Large intestine (tissue), 3 donors: ENCODE results near the gene NXPH2. TPM values are rescaled to one million over a fixed set of nuclear protein-coding genes. Genes with fewer than 3 reads are reported as not detected.
A peak's percentile ranks its signal among the peaks of the same experiment; 100 is the strongest.

ENCODE experiments used
- DNase-seq, 2 donors: peaks; one replicate each; pipeline versions ENCODE4 v3.0.0 to v3.0.0-alpha.2; 2013
- H3K27ac ChIP-seq: one replicate; pipeline ENCODE4 v1.5.1; 2013; ENCODE audit warnings: low read length
- H3K27me3 ChIP-seq: 2 replicates; pipeline ENCODE4 v1.6.1; 2013; ENCODE audit warnings: low read length; ENCODE audit not compliant: control insufficient read depth, insufficient read depth
- H3K36me3 ChIP-seq: 2 replicates; pipeline ENCODE4 v1.6.1; 2013; ENCODE audit warnings: low read length; ENCODE audit not compliant: control insufficient read depth, insufficient read depth
- H3K4me1 ChIP-seq: one replicate; pipeline ENCODE4 v1.6.1; 2013; ENCODE audit warnings: low read length; ENCODE audit not compliant: control insufficient read depth, insufficient read depth
- H3K4me3 ChIP-seq: one replicate; pipeline ENCODE4 v1.5.1; 2013; ENCODE audit warnings: low read length
- H3K9me3 ChIP-seq: one replicate; pipeline ENCODE4 v1.6.1; 2013; ENCODE audit warnings: mild to moderate bottlenecking, low read depth, low read length, moderate library complexity; ENCODE audit not compliant: control insufficient read depth
- whole genome bisulfite sequencing: methylation state at CpG from one replicate; pipeline ENCODE4 v1.1.5; 2013; ENCODE audit warnings: low lambda C conversion rate; ENCODE audit not compliant: insufficient coverage; 5-methylcytosine and 5-hydroxymethylcytosine counted together
- polyA plus RNA-seq: library from polyadenylated mRNA; unstranded; fragments of 120-200 nt; gene quantifications from one replicate; pipeline ENCODE4 v1.2.1, GENCODE V29; 2013

Gene NXPH2
- polyA plus RNA-seq, 1 donor = 2.5 TPM

DNA sequence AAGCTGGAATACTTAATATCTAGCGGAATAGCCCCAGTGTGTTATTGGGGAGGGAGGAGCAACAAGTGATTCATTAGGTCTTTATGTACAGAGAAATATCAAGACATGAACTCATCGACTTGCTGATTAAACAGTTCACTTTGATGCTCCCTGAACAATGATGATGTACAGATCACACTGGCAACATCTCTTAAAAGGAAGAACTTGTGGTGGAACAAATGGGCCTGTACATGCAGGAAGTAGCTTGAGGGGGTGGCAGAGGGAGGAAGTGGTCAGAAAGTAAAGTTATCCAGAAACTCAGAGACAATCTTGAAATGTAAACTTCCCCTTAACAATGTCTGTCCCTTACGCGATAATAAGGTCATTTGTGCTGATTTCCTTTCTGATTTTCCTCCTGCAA, 90.5 kb downstream of the NXPH2 start:
- Histone ChIP-seq H3K4me1 (no peaks in the 10 kb centered on the region), H3K27me3 (no peaks in the 10 kb centered on the region), H3K27ac (no peak overlapping the region), H3K9me3 (no peaks in the 10 kb centered on the region), H3K4me3 (no peak overlapping the region), H3K36me3 (no peaks in the 10 kb centered on the region)
- WGBS = 90% methylated on average over 2 of the region's 4 CpGs
- no peak for DNase-seq

DNA sequence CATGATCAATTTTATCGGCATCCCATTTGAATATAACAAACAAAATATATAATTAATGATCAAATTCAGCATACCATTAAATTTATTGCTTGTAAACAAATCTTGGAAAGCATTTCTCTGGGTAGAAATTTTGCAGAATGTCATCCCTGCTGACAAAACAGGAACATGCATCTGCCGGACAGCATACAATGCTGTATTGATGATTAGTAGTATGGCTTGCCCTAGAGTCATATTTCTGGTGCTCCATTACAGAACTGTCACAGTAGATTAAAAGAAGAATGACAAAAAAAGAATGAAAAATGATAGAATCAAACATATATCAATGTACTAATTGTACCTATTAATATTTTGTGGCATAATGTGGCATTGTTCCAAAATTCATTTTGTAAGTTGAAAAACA, 98.0 kb downstream of the NXPH2 start:
- Histone ChIP-seq H3K27ac (no peak overlapping the region), H3K4me1 (no peaks in the 10 kb centered on the region), H3K9me3 (no peaks in the 10 kb centered on the region), H3K36me3 (no peaks in the 10 kb centered on the region), H3K27me3 (no peaks in the 10 kb centered on the region), H3K4me3 (no peak overlapping the region)
- no peak for DNase-seq
- no CpG with 5 or more reads among the region's 2 CpGs for WGBS

DNA sequence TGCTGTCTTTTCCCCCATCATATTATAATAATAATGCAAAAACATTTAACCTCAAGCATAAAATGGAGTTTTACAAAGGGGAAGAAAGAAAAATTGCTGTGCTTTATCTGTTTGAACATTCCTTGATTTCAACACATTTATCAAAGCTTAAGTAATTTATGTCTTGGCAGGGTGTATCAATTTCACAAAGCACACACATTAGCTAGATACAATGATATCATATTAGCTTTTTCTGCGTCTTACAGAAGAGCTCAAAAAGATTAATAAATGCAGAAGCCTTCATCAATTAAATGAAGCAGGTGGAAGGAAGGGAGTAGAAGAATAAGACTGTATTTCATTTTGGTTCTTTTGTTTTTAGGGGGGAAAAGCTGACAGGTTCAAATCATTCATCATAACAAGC, 103.0 kb downstream of the NXPH2 start:
- WGBS = 67% methylated on average over 1 of the region's 1 CpG
- Histone ChIP-seq H3K4me1 (no peaks in the 10 kb centered on the region), H3K27me3 (no peaks in the 10 kb centered on the region), H3K4me3 (no peak overlapping the region), H3K9me3 (no peaks in the 10 kb centered on the region), H3K27ac (no peak overlapping the region), H3K36me3 (no peaks in the 10 kb centered on the region)
- DNase-seq = no peak

DNA sequence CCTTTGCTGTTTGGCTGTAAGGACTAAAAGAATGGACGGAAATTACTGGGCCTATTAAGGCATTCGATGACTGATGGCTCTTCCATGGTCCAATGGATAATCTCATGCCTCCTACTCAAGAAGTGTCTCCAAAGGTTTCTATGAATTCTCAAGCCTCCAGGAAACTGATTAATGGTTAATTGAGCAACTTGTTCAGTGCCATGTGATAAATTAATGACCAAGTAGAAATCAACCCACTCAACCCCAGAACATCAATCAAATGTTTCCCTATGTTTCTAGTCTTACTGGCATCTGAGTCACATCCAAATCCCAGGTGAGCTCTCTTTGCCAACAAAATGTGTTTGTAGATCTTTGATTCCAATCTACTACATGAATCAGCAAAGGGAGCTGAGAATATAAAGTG, 103.6 kb downstream of the NXPH2 start:
- no peaks in the 10 kb centered on the region for H3K36me3 ChIP-seq
- no peak for DNase-seq
- no peak overlapping the region for H3K27ac ChIP-seq
- no peak overlapping the region for H3K4me3 ChIP-seq
- H3K27me3 ChIP-seq = no peaks in the 10 kb centered on the region
- H3K4me1 ChIP-seq = no peaks in the 10 kb centered on the region
- no peaks in the 10 kb centered on the region for H3K9me3 ChIP-seq
- WGBS = 85% methylated on average over 2 of the region's 2 CpGs

DNA sequence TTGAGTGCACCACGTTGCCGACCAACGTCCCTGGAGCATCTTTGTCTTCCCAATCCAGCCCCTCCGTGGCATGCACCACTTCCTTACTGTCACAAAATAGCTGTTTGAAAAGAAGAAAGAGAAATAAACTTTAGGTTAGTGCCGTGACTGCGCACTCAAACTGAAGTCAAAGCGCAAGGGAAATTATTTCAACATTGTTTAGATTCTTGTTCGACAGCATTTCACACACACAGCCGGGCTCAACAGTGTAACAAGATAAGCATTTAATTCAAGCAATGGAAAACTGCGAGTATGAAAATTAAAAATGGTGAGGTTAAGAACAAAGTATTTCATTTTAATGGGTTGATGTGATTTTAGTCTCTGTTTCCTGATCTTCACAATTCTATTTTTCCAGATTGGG, 108.6 kb downstream of the NXPH2 start:
- Histone ChIP-seq H3K36me3 (no peaks in the 10 kb centered on the region), H3K27me3 (peaks cover 3% of the 10 kb centered on the region), H3K9me3 (no peaks in the 10 kb centered on the region), H3K27ac (no peak overlapping the region), H3K4me1 (no peaks in the 10 kb centered on the region), H3K4me3 (no peak overlapping the region)
- 77% methylated on average over 6 of the region's 10 CpGs for WGBS
- DNase-seq = no peak

DNA sequence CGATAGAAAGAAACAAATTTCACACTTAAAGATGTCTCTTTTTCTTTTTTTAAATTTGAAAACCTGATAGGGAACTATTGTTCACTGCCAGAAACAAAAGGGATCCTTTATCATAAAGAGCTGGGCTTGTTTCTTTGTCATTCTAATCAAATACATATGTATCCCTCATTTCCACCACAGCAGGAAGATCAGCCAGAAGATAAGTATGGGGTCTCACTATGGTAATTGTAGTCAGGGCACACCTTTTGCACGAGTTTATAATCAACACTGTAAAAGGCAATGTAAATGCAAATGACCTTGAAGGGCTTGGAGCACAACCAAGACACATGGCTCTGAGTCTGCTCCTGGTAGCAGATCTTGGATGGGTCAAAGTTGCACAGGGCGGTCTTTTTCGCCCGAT, 109.5 kb downstream of the NXPH2 start:
- H3K27me3 ChIP-seq = peaks cover 3% of the 10 kb centered on the region
- WGBS = no CpG with 5 or more reads among the region's 5 CpGs
- no peaks in the 10 kb centered on the region for H3K4me1 ChIP-seq
- H3K9me3 ChIP-seq = no peaks in the 10 kb centered on the region
- H3K36me3 ChIP-seq = no peaks in the 10 kb centered on the region
- no peak for DNase-seq
- no peak overlapping the region for H3K4me3 ChIP-seq
- no peak overlapping the region for H3K27ac ChIP-seq

DNA sequence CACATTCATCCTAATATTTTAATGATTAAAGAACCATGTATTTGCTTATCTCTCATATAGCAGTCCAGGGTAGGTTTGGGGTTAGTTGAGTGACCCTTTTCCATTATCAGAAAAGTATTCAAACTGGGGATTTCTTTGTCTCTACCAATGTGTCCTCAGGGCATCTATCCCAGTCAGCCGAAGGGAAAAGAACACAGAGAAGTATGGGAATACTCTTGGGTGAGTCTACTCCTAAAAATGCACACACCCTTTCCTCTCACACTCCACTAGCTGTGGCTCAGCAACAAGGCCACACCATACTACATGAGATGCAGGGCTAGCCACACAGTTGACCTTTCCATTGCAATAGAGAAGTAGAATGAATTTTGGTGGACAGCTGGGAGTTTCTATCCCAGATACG, 114.3 kb downstream of the NXPH2 start:
- no peak for DNase-seq
- peaks cover 3% of the 10 kb centered on the region for H3K27me3 ChIP-seq
- no CpG with 5 or more reads among the region's 2 CpGs for WGBS
- H3K4me3 ChIP-seq = no peak overlapping the region
- H3K36me3 ChIP-seq = no peaks in the 10 kb centered on the region
- no peak overlapping the region for H3K27ac ChIP-seq
- no peaks in the 10 kb centered on the region for H3K9me3 ChIP-seq
- H3K4me1 ChIP-seq = no peaks in the 10 kb centered on the region

DNA sequence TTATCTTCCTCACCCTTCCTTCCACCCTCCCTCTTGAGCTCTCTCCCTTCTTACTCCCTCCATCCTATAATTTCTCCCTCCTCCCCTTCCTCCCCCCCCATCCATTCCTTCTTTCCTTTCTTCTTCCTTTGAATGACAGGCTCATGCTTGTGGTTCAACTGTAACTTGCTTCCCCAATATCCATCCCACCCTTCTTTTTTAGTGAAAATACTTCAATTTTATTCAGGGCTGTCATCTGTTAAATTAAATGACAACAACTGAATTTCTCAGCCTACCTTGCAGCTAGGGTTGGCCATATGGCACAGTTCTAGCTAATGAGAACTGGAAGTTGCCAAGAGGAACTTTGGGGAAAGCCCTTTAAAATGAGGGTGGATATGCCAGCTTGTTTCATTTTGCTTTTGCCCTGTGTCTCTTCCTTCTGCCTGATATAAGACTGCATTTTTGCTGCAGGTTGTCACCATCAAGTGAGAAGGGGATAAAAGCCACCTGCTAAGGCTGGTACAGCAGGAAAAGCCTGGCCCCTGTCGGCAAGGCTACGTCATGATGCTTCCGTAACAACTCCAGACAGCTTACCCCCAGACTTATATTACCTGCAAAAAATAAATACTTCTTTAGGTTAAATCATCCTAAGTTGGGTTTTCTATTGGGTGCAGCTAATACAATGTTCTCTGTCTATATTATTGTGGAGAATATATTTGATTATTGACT, 121.8 kb downstream of the NXPH2 start:
- no peak overlapping the region for H3K4me3 ChIP-seq
- no peak overlapping the region for H3K27ac ChIP-seq
- H3K9me3 ChIP-seq = no peaks in the 10 kb centered on the region
- no CpG with 5 or more reads among the region's 3 CpGs for WGBS
- H3K27me3 ChIP-seq = peaks cover 3% of the 10 kb centered on the region
- no peaks in the 10 kb centered on the region for H3K36me3 ChIP-seq
- DNase-seq = no peak
- H3K4me1 ChIP-seq = no peaks in the 10 kb centered on the region

DNA sequence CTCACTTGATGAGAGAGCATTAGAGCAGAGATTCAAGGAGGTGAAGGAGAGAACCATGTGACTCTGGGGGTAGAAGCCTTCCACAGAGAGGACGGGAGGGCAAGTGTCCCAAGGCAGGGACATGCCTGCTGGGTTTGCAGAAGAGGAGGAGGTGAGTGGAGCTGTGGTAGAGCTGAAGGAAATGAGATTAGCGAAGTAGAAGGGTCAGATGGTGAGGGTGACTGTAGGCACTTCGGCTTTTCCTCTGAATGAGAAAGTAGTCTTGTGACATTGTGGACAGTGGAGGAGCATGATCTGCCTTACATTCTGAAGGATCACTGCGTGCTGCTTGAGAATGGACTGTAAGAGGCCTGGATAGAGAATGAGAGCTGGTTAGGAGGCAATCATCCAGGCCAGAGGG, 126.0 kb downstream of the NXPH2 start:
- no peaks in the 10 kb centered on the region for H3K4me1 ChIP-seq
- 94% methylated on average over 2 of the region's 4 CpGs for WGBS
- no peaks in the 10 kb centered on the region for H3K36me3 ChIP-seq
- H3K4me3 ChIP-seq = no peak overlapping the region
- peak in 1 of 2 donors; percentile 7 for DNase-seq
- H3K27me3 ChIP-seq = peaks cover 3% of the 10 kb centered on the region
- no peak overlapping the region for H3K27ac ChIP-seq
- H3K9me3 ChIP-seq = no peaks in the 10 kb centered on the region

DNA sequence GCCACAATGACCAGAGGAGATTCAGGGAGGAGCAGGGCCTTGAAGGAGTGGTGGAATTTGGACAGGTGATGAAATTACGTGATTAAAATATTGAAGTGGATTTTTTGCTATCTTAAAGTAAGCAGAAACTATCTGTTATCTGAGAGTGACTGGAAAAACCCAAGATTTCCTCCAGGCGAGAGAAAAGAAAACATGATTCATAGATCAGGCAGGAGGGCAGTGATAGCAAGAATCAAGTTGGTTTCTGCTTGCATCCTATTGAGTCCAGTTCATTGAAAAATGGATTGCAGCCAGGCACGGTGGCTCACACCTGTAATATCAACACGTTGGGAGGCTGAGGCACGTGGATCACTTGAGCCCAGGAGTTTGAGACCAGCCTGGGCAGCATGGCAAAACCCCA, 127.8 kb downstream of the NXPH2 start:
- WGBS = 39% methylated on average over 2 of the region's 5 CpGs
- Histone ChIP-seq H3K27me3 (no peaks in the 10 kb centered on the region), H3K4me3 (no peak overlapping the region), H3K4me1 (no peaks in the 10 kb centered on the region), H3K36me3 (no peaks in the 10 kb centered on the region), H3K27ac (no peak overlapping the region), H3K9me3 (no peaks in the 10 kb centered on the region)
- no peak for DNase-seq

DNA sequence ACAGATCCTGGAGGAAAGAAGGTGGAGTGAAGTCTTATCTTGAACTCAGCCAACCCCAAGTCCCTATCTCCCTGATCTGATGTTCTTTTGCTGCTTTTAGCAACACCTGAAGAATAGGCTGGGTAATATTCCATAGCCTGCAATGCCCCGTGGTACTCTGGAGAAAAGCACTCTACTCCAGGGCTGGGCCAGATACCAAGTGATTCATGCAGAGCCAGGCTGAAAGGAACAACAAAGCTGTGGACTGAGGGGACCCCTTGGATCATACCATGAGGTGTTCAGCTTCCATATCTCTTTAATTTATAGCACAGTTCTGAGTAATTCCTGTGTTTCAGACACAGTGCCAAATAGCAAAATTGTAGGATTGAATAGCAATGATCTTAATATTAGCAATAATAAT, 130.6 kb downstream of the NXPH2 start:
- Histone ChIP-seq H3K27ac (no peak overlapping the region), H3K4me3 (no peak overlapping the region), H3K9me3 (no peaks in the 10 kb centered on the region), H3K27me3 (no peaks in the 10 kb centered on the region), H3K36me3 (no peaks in the 10 kb centered on the region), H3K4me1 (no peaks in the 10 kb centered on the region)
- no CpG with 5 or more reads among the region's 1 CpG for WGBS
- no peak for DNase-seq
